Choroid plexus epithelial cell (primary cell): ENCODE data around the gene STK35.

Source experiments
- DNase-seq: peaks from one replicate; pipeline ENCODE4 v3.0.0-alpha.2; 2010; ENCODE audit warnings: low read depth
- H3K4me3 ChIP-seq: 2 replicates; pipeline ENCODE4 v1.5.1; 2011; ENCODE audit warnings: low read depth, mild to moderate bottlenecking, control low read depth, low read length, moderate library complexity
- TF ChIP-seq, protein P1 (sequence below): conservative IDR thresholded peaks from 2 replicates; pipeline ENCODE4 v1.5.1; 2011; ENCODE audit warnings: low read depth, mild to moderate bottlenecking, control low read depth, inconsistent platforms, low read length, moderate library complexity

The STK35 gene

GRCh38 chr20:2139736-2140135 lies 38.1 kb downstream of the STK35 start:
- TF ChIP-seq, protein P1, sequence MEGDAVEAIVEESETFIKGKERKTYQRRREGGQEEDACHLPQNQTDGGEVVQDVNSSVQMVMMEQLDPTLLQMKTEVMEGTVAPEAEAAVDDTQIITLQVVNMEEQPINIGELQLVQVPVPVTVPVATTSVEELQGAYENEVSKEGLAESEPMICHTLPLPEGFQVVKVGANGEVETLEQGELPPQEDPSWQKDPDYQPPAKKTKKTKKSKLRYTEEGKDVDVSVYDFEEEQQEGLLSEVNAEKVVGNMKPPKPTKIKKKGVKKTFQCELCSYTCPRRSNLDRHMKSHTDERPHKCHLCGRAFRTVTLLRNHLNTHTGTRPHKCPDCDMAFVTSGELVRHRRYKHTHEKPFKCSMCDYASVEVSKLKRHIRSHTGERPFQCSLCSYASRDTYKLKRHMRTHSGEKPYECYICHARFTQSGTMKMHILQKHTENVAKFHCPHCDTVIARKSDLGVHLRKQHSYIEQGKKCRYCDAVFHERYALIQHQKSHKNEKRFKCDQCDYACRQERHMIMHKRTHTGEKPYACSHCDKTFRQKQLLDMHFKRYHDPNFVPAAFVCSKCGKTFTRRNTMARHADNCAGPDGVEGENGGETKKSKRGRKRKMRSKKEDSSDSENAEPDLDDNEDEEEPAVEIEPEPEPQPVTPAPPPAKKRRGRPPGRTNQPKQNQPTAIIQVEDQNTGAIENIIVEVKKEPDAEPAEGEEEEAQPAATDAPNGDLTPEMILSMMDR = no peak

DNA sequence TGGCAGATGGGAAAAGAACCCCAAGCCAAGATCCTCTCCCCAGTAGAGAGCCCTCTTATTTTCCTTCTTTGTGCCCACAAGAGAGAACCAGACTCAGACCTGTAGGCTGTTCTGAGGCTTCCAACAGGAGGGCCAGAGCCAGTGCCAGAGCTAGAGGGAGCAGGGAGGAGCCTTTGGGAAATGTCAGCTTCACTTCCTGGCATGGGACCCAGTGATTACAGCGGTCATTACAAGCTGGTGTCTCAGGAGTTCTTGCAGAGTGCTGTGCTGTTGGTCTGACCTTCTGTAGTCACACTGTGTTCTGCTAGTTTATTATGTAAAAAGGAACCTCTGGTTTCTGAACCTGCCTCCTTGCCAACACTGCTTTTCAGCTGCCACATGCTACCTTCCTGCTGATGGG lies 38.9 kb downstream of the STK35 start:
- DNase-seq = no peak
- H3K4me3 ChIP-seq = no peak overlapping the region
- TF ChIP-seq, protein P1 = no peak

More at GRCh38 chr20:2139736-2140135, 38.1 kb downstream of the STK35 start:
- no peak overlapping the region for H3K4me3 ChIP-seq
- no peak for DNase-seq

DNA sequence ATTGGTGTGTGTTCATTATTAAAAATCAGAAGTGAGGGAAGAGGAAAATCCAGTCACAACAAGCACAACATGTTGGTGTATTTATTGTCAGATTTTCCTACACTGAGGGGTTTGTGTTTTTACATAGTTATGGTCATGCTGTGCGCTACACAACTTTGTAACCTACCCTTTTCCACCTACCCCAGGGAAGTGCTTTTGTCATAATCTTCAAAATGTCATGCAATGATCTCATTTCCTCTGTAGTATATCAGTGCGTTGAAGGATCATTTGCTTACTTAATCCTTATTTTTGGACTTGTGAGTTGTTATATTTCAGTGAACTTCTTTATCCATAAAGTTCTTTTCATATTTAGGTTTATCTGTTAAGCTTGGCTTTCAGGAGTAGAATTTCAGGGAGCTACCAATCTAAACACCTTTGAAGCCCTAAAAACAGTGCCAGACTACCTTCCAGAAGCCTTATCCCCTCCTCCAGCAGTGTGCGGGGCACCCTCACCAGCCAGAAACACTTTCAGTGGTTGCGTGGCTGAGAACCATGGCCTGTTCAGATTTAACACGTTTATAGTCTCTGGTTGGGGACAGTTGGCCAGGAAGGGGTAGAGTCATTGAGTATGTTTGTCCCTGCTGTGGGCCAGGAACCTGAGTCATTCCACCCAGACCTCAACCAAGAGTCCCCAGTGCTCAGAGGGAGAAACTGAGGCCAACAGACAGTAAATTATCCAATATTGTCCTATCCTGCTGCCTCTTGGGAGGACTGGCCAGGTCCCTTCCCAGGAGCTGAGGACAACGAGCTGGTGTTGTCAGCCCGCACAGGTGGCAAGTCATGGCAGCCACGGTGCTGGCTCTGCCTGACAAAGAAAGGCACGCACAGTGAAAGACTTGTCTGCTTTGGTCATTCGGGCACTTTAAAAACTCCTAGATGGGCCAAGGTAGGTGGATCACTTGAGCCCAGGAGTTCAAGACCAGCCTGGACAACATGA lies 40.3 kb downstream of the STK35 start:
- TF ChIP-seq, protein P1 = no peak
- H3K4me3 ChIP-seq = no peak overlapping the region
- DNase-seq = no peak

- H3K4me3 ChIP-seq = no peak overlapping the region
- TF ChIP-seq, protein P1 = no peak
- DNase-seq = no peak
Observed at GRCh38 chr20:2142649-2143048, 41.0 kb downstream of the STK35 start.

GRCh38 chr20:2143594-2143993 lies 42.0 kb downstream of the STK35 start:
- no peak overlapping the region for H3K4me3 ChIP-seq
- DNase-seq = no peak
- TF ChIP-seq, protein P1 = no peak

- no peak for DNase-seq
- H3K4me3 ChIP-seq = no peak overlapping the region
- TF ChIP-seq, protein P1 = no peak
Observed at GRCh38 chr20:2144850-2145249, 43.2 kb downstream of the STK35 start.

- DNase-seq = no peak
- H3K4me3 ChIP-seq = no peak overlapping the region
- TF ChIP-seq, protein P1 = no peak
Observed at GRCh38 chr20:2145376-2145775, 43.7 kb downstream of the STK35 start.
